Stimulated activated naive CD8-positive, alpha-beta T cell treated with anti-CD3 and anti-CD28 coated beads, Interleukin-15, Interleukin-2, amounts not matched to agents 100 ng/mL and 50 ng/mL, for 24 hours (primary cell): ENCODE data around the gene DCAF15.
"Not testable (repeated sequence)": the region's sequence is repeated elsewhere in the genome, so short reads cannot be mapped to it uniquely, and the experiment has no call there.

ENCODE experiments used
- H3K27ac Mint-ChIP-seq: one replicate; pipeline ENCODE4 v1.8.0; 2021; ENCODE audit warnings: mild to moderate bottlenecking, mixed read lengths
- H3K27me3 Mint-ChIP-seq: one replicate; pipeline ENCODE4 v1.8.0; 2021; ENCODE audit warnings: mixed read lengths
- H3K36me3 Mint-ChIP-seq: one replicate; pipeline ENCODE4 v1.8.0; 2021; ENCODE audit warnings: low read depth, mixed read lengths
- H3K4me1 Mint-ChIP-seq: one replicate; pipeline ENCODE4 v1.8.0; 2021; ENCODE audit warnings: low read depth, mixed read lengths
- H3K4me3 Mint-ChIP-seq: one replicate; pipeline ENCODE4 v1.8.0; 2021; ENCODE audit warnings: mild to moderate bottlenecking, mixed read lengths
- H3K9me3 Mint-ChIP-seq: one replicate; pipeline ENCODE4 v1.8.0; 2021; ENCODE audit warnings: mixed read lengths

Gene DCAF15

DNA sequence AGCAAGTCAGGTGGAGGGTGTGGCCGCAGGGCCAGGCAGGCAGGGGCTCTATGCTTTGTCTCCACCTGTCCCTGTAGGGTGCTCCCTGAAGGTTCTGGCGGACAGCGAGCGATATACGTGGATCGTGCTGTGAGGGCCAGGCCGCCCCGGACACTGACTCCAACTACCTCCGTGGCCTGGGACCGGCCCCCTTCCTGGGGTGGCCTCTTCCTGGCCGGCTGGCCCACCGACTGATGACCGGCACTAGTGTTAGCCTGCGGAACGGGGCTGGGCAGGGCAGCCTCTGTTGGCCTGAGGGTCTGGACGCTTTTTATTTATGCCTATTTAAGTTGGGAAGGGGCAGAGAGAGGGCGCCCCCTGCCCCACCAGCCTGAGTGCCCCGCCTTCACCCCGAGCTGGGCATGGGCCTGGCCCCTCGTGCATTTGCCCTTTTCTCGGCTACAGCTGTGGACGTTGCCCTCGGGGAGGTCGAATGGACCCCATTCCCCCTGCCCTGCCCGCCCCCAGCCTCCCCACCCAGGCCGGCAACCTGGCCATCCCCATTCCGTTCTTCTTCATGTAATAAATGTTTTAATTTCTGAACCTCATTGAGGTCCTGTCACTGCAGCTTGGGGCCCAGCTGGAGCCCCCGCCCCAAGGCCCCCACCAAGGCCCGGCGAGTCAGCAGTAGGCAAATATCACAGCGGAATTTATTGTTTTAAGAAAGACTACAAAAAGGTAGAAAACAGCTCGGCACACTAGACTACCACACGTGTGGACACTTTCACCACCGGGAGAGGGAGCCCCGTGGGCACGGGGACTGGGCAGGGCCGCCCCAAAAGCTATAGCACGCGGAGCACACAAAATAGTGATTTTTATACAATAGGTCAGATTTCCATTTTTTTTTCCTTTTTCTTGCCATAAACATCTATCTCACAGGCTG lies 8.8 kb downstream of the DCAF15 start:
- peaks cover 6% of the 10 kb centered on the region for H3K36me3 Mint-ChIP-seq
- no peak overlapping the region for H3K4me3 Mint-ChIP-seq
- H3K27me3 Mint-ChIP-seq, result no peaks in the 10 kb centered on the region
- no peaks in the 10 kb centered on the region for H3K9me3 Mint-ChIP-seq
- H3K27ac Mint-ChIP-seq, result no peak overlapping the region
- H3K4me1 Mint-ChIP-seq, result no peaks in the 10 kb centered on the region

DNA sequence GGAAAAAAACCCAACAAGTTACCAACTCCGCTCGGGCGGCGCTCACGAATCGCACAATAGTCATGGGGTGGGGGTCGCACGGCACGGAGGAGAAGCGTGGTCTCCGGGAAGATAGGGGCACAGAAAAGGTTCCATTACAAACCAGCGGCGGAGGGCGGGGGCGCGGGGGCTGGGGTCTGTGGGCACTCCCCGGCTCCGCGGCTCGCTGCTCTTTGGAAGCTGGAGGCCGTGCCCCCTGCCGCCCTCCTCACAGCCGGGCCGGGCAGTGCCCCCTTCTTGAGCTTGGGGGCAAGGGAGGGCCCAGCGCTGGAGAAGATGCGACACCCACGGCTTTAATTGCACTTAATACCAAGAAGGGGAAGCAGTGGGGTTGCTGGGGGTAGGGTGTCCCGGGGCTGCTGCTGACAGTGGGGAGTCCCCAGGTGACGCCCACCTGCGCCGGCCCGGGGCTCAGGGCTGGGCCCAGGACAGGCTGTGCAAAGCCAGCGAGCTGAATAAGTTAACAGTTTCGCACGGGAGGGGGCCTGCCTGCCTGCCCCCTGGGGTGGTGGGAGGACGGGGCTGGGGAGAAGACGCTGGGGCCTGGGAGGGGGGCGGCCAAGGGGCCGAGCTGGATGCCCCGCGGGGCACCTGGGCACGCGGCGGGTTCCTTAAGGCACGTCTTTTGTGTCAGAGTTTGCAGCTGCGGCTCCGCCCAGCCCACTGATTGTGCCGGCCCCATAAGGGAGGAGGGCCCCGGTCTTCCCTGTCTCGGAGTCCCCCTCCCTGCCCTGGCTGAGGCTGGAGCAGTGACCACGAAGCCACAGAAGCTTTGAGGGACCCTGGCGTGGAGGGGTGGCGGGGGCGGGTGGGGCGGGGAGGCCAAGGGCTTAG lies 9.8 kb downstream of the DCAF15 start:
- no peak overlapping the region for H3K27ac Mint-ChIP-seq

DNA sequence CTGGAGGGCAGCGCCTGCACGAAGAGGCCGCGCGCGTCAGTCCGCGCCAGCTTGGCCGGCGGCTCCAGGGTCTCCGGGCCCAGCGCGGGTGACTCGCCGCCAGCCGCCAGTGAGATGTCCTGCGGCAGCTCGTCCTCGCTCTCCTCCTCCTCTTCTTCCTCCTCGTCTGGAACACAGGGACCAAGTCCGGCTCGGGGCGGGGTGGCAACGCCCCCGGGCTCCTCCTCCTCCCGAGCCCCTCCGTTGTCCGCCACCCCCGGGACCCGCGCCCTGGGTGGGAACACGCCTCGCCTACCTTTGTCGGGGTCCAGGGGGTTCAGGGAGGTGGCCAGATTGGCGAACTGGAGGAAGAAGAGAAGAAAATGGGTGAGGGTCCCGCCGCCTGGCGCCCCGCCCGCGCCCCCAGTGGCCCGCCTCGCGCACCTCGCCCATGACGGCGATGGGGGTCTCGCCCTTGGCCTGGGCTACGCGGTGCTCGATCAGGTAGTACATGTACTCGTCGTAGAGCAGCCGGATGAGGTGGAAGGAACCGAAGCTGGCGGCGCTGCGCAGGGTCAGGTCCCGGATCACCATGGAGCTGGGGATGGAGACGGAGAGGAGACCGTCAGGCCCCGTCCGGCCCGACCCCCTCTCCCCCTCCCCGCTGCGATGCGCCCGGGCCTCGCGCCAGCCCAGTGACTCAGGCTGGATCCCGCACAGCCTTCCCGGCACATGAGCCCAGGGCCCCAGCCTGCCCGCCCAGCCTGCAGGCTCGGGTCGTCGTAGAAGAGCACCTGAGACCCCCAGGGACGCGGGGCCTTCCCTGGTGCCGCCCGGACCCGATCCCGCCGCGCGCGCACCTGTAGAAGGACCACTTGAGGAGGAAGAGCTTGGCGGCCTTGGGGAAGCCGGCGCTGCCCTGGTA lies 10.6 kb downstream of the DCAF15 start:
- H3K27me3 Mint-ChIP-seq, result no peaks in the 10 kb centered on the region
- no peak overlapping the region for H3K27ac Mint-ChIP-seq
- H3K4me1 Mint-ChIP-seq, result no peaks in the 10 kb centered on the region
- no peaks in the 10 kb centered on the region for H3K9me3 Mint-ChIP-seq
- H3K36me3 Mint-ChIP-seq, result peaks cover 6% of the 10 kb centered on the region
- no peak overlapping the region for H3K4me3 Mint-ChIP-seq

More for the DNA sequence above, 9.8 kb downstream of the DCAF15 start:
- H3K36me3 Mint-ChIP-seq, result peaks cover 6% of the 10 kb centered on the region
- H3K4me1 Mint-ChIP-seq, result no peaks in the 10 kb centered on the region
- H3K9me3 Mint-ChIP-seq, result no peaks in the 10 kb centered on the region
- H3K4me3 Mint-ChIP-seq, result no peak overlapping the region
- no peaks in the 10 kb centered on the region for H3K27me3 Mint-ChIP-seq

DNA sequence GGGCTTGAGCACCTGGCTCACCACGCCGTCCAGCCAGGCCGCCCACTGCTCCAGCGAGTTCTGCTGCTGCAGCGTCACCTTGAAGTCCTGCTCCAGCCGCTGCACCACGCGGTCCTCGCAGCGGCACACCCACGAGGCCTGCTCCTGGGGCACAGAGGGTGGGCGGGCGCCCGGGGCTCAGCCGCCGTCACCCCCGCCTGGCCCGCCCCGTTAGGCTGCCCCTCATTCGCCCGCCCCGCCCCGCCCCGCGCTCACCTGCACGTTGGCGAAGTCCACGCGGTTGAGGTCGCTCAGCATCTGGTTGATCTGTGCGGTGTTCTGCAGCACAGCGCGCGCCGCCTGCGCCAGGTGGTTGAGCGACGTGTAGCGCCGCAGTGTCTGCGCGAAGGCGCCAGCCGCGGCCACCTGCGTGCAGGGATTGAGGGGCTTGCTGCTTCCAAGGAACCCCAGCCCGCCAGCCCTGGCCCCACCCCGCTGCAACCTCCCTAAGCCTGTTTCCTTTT lies 11.3 kb downstream of the DCAF15 start:
- Mint-ChIP-seq H3K4me3 (no peak overlapping the region), H3K27ac (no peak overlapping the region), H3K27me3 (no peaks in the 10 kb centered on the region), H3K4me1 (no peaks in the 10 kb centered on the region), H3K9me3 (no peaks in the 10 kb centered on the region), H3K36me3 (peaks cover 6% of the 10 kb centered on the region)

DNA sequence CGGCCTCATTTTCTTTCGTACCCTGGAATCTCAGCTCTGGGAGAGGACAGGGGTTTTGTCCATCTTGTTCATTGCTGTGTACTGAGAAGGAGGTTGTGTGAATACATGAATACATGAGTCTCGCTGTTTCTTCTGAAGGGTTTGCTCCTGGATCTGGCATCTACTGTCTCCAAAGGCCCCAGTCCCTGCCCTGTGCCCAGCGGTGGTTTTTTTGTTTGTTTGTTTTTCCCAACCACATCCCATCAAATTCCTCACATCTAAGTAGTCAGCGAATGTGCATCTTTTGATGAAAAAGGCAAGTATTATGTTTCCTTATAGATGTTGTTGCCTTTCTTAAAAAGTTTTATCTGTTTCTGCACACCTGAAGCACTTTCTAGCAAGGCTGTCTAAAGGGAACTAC lies 12.5 kb downstream of the DCAF15 start:
- Mint-ChIP-seq H3K27me3 (no peaks in the 10 kb centered on the region), H3K27ac (no peak overlapping the region), H3K9me3 (no peaks in the 10 kb centered on the region), H3K4me3 (no peak overlapping the region), H3K4me1 (no peaks in the 10 kb centered on the region), H3K36me3 (peaks cover 12% of the 10 kb centered on the region)

DNA sequence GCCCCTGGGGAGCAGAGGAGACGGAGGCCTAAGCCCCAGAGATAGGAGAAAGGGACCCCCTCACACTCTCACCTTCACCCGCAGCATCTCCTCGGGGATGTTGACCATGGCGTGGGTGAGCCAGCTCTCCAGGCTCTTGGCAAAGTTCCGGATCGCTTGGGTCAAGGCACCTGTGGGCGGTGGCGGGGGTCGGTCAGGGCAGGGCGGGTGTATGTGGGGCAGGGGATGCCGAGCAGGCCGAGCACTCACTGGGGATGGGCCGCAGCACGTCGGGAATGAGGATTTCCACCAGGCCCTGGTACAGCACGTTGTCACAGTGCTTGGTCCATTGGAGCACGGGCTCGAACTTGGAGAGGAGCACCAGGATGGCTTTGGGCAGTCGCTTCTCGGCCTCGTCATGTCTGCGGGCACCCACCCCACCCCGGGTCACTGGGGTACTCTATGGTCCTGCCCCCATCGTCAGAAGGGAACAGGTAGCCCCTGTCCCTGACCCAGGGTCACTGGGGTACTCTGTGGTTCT lies 13.1 kb downstream of the DCAF15 start:
- Mint-ChIP-seq H3K4me3 (no peak overlapping the region), H3K4me1 (no peaks in the 10 kb centered on the region), H3K36me3 (peaks cover 12% of the 10 kb centered on the region), H3K9me3 (no peaks in the 10 kb centered on the region), H3K27me3 (no peaks in the 10 kb centered on the region), H3K27ac (no peak overlapping the region)

DNA sequence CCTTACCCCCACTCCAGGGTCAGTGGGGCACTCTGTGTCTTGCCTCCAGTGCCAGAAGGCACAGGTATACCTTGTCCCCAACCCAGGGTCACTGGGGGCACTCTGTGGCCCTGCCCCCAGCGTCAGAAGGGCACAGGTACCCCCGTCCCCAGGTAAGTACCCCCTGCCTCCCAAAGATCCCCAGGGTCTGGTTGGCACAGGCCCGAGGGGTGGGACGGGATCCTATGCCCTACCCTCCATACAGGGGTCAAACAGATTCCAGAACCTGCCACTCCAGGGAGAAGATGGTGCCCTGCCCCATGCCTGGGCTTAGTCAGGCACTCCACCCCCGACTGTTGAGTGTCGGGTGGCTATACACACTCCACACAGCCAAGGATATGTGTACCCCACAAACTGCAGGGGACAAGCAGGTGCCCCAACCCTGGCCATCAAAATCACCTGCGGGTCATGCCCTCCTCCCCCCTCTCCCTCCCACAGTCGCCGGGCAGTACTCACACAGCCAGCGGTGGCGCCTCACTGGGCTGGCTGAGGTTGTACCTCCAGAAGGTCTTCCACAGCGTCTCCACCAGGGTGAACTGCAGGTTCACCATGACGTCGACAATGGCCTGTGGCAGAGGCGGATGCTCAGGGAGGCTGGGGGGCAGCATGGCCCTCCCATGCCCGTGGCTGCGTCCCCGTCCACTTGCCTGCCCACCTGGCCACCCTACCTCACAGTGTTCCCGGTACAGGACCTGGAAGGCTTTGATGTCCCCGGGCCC lies 13.8 kb downstream of the DCAF15 start:
- H3K4me1 Mint-ChIP-seq, result no peaks in the 10 kb centered on the region
- H3K4me3 Mint-ChIP-seq, result no peak overlapping the region
- peaks cover 12% of the 10 kb centered on the region for H3K36me3 Mint-ChIP-seq
- H3K9me3 Mint-ChIP-seq, result no peaks in the 10 kb centered on the region
- no peak overlapping the region for H3K27ac Mint-ChIP-seq
- H3K27me3 Mint-ChIP-seq, result no peaks in the 10 kb centered on the region

DNA sequence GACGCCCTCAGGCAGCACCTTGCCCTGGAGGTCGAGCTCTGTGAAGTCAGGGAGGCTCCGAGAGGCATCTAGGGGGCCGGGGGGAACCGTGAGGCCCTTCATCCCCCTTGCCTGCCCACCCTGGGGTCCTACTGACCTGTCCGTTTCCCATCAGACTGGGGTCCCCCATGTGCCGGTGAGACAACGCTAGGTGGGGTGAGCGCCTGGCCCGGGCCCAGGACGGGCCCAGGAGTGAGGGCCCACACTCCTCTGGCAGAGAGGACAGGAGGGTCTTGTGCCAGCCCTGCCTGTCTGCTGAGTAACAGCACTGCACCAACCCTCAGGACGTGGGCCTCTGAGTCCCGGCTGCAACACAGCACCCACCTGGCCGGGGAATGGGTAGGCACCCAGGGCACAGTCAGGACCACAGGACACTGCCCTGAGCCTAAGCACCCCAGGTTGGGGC lies 14.4 kb downstream of the DCAF15 start:
- Mint-ChIP-seq H3K9me3 (no peaks in the 10 kb centered on the region), H3K27ac (no peak overlapping the region), H3K36me3 (peaks cover 6% of the 10 kb centered on the region), H3K27me3 (no peaks in the 10 kb centered on the region), H3K4me1 (no peaks in the 10 kb centered on the region), H3K4me3 (no peak overlapping the region)

DNA sequence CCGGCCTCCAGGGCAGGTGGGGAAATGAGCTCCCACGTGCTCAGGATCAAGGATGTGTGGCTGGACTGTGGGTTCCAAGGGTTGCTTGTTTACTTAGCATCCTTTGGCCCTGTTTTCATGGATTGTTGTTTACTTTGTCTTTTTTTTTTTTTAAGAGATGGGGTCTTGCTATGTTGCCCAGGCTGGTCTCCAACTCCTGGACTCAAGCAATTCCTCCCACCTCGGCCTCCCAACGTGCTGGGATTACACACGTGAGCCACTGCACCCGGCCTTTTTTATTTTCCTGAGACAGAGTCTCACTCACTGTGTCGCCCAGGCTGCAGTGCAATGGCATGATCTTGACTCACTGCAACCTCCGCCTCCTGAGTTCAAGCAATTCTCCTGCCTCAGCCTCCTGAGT lies 14.9 kb downstream of the DCAF15 start:
- H3K27ac Mint-ChIP-seq, H3K4me3 Mint-ChIP-seq, H3K27me3 Mint-ChIP-seq, H3K36me3 Mint-ChIP-seq, H3K4me1 Mint-ChIP-seq, H3K9me3 Mint-ChIP-seq: not testable (repeated sequence)

DNA sequence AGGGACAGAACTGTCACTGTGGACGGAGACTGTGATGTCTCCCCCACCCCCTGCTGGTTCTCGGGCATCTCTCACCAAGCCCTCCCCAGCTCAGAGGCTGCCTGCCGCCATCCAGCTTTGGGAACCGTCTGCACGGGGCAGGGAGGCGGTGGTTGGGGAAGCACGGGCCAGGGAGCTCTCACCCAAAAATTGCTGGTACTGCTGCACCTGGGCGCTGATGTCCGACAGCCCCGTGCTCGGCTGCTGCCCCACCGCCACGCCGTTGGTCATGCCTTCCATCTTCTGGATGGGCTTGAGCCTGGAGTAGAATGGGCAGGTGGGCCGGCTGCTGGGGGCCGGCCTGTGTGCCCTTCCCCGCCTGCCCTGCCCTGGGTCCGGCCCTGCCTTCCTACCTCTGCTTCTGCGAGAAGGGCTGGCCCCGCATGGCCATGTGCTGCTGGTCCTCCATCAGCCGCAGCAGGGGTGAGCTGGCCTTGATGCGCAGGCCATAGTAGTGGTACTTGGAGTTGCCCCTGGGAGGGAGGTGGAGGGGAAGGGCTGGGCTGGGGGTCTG lies 16.1 kb downstream of the DCAF15 start:
- Mint-ChIP-seq H3K27ac (no peak overlapping the region), H3K4me3 (no peak overlapping the region), H3K9me3 (no peaks in the 10 kb centered on the region), H3K27me3 (no peaks in the 10 kb centered on the region), H3K36me3 (peaks cover 6% of the 10 kb centered on the region), H3K4me1 (no peaks in the 10 kb centered on the region)

DNA sequence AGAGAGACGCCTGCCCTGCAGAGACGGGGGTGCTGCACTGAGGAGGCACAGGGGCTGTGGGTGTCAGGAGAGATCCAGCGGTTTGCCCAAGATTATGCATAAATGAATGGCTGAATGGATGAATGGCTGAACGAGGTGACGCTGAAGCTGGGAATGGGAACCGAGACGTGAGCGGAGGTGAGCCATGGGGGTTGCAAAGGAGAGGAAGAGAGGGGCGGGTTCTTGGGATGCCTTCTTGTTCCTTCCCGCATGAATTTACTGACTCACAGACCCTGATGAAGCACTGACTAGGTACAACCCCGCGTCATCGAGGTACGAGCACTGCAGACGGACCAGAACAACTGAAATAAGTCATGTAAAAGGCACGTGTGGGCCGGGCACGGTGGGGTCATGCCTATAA lies 16.7 kb downstream of the DCAF15 start:
- Mint-ChIP-seq H3K27me3 (no peaks in the 10 kb centered on the region), H3K27ac (no peak overlapping the region), H3K4me1 (peaks cover 2% of the 10 kb centered on the region), H3K9me3 (no peaks in the 10 kb centered on the region), H3K4me3 (no peak overlapping the region), H3K36me3 (peaks cover 6% of the 10 kb centered on the region)

DNA sequence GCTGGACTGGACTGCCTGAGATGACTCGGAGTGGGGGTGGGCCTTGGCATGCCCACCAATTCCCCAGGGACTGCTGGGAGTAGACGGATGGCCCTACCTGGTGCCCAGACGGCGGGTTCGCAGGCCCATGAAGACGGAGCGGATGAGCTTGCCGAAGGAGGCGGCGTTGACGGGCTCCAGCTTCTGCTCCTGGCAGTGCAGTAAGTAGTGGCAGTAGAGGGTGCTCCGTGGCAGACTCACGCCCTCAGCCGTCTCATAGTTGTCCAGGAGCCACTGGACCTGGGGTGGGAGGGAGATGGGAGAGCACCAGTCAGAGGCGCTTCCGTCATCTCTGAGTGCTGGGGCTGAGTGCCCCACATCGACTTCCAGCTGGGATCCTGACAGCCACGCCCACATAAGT lies 17.6 kb downstream of the DCAF15 start:
- Mint-ChIP-seq H3K9me3 (no peaks in the 10 kb centered on the region), H3K27ac (no peak overlapping the region), H3K4me3 (no peak overlapping the region), H3K4me1 (peaks cover 5% of the 10 kb centered on the region), H3K27me3 (no peaks in the 10 kb centered on the region), H3K36me3 (peaks cover 11% of the 10 kb centered on the region)

DNA sequence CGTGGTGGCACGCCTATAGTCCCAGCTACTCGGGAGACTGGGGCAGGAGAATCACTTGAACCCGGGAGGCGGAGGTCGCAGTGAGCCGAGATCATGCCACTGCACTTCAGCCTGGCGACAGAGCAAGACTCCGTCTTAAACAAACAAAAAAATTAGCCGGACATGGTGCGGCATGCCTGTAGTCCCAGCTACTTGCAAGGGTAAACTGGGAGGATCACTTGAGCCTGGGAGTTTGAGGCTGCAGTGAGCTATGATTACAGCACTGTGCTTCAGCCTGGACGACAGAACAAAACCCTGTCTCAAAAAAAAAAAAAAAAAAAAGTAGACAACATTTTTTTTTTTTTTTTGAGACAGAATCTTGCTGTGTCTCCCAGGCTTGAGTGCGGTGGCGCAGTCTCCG lies 19.6 kb downstream of the DCAF15 start:
- H3K27me3 Mint-ChIP-seq, H3K4me3 Mint-ChIP-seq, H3K27ac Mint-ChIP-seq, H3K9me3 Mint-ChIP-seq, H3K4me1 Mint-ChIP-seq: not testable (repeated sequence)
- H3K36me3 Mint-ChIP-seq, result peaks cover 11% of the 10 kb centered on the region
